Astrocyte (in vitro differentiated cells and primary cell): Measurements from ENCODE around the gene MYORG. TPM values are rescaled to one million over a fixed set of nuclear protein-coding genes. Genes with fewer than 3 reads are reported as not detected.

Source experiments
- DNase-seq: peaks from one replicate; pipeline ENCODE4 v3.0.0-alpha.2; 2010; ENCODE audit warnings: low read depth
- FAIRE-seq: peaks from 2 replicates; lab custom pipeline; 2011; peaks lifted over from hg19 to GRCh38; lab: Jason Lieb, UNC
- H2AFZ ChIP-seq: 2 replicates; pipeline ENCODE4 v1.6.0; 2012; ENCODE audit warnings: low read depth, low read length, inconsistent platforms
- H3K27ac ChIP-seq: 2 replicates; pipeline ENCODE4 v1.5.1; 2011; ENCODE audit warnings: low read depth, low read length, inconsistent platforms
- H3K27me3 ChIP-seq: 2 replicates; pipeline ENCODE4 v1.6.0; 2011; ENCODE audit warnings: low read length, inconsistent platforms; ENCODE audit not compliant: insufficient read depth
- H3K36me3 ChIP-seq: 2 replicates; pipeline ENCODE4 v1.5.1; 2011; ENCODE audit warnings: low read length, inconsistent platforms; ENCODE audit not compliant: insufficient read depth
- H3K4me1 ChIP-seq: 2 replicates; pipeline ENCODE4 v1.5.1; 2011; ENCODE audit warnings: low read length, inconsistent platforms; ENCODE audit not compliant: insufficient read depth
- H3K4me2 ChIP-seq: 2 replicates; pipeline ENCODE4 v1.6.0; 2012; ENCODE audit warnings: low read length, inconsistent platforms
- H3K4me3 ChIP-seq: 2 replicates; pipeline ENCODE4 v1.5.1; 2011; ENCODE audit warnings: low read depth, mild to moderate bottlenecking, low read length, inconsistent platforms; ENCODE audit not compliant: insufficient read depth
- H3K79me2 ChIP-seq: 2 replicates; pipeline ENCODE4 v1.6.0; 2012; ENCODE audit warnings: mild to moderate bottlenecking, low read length, inconsistent platforms; ENCODE audit not compliant: insufficient read depth
- H3K9ac ChIP-seq: 2 replicates; pipeline ENCODE4 v1.6.0; 2012; ENCODE audit warnings: mild to moderate bottlenecking, low read length, inconsistent platforms
- H3K9me3 ChIP-seq: 2 replicates; pipeline ENCODE4 v1.5.1; 2012; ENCODE audit warnings: low read depth, mild to moderate bottlenecking, low read length, inconsistent platforms; ENCODE audit not compliant: insufficient read depth
- H4K20me1 ChIP-seq: 2 replicates; pipeline ENCODE4 v1.6.0; 2012; ENCODE audit warnings: low read length, inconsistent platforms; ENCODE audit not compliant: insufficient read depth
- H3K27ac Mint-ChIP-seq: one replicate; pipeline ENCODE4 v1.8.0; 2021; ENCODE audit warnings: mild to moderate bottlenecking, mixed read lengths; ENCODE audit not compliant: unreplicated experiment
- H3K27me3 Mint-ChIP-seq: one replicate; pipeline ENCODE4 v1.8.0; 2021; ENCODE audit warnings: low read depth, mixed read lengths; ENCODE audit not compliant: unreplicated experiment
- H3K36me3 Mint-ChIP-seq: one replicate; pipeline ENCODE4 v1.8.0; 2021; ENCODE audit warnings: low read depth, mixed read lengths; ENCODE audit not compliant: unreplicated experiment
- H3K4me1 Mint-ChIP-seq: one replicate; pipeline ENCODE4 v1.8.0; 2021; ENCODE audit warnings: low read depth, mixed read lengths; ENCODE audit not compliant: unreplicated experiment
- H3K4me3 Mint-ChIP-seq: one replicate; pipeline ENCODE4 v1.8.0; 2021; ENCODE audit warnings: mild to moderate bottlenecking, moderate library complexity, mixed read lengths; ENCODE audit not compliant: unreplicated experiment
- H3K9me3 Mint-ChIP-seq: one replicate; pipeline ENCODE4 v1.8.0; 2021; ENCODE audit warnings: mild to moderate bottlenecking, mixed read lengths; ENCODE audit not compliant: unreplicated experiment
- EZH2 ChIP-seq: IDR thresholded peaks from 2 replicates; pipeline ENCODE4 v1.6.1; 2012; ENCODE audit warnings: mild to moderate bottlenecking, low read length, inconsistent platforms; ENCODE audit not compliant: insufficient read depth
- total RNA-seq: library from RNA; stranded (reverse); gene quantifications from 2 replicates; pipeline ENCODE4 v1.2.1, GENCODE V29; 2021
- TF ChIP-seq, protein P1 (sequence below): IDR thresholded peaks from 2 replicates; pipeline ENCODE4 v1.5.1; 2011; ENCODE audit warnings: low read depth, mild to moderate bottlenecking, inconsistent platforms, low read length, moderate library complexity; ENCODE audit not compliant: insufficient read depth

Gene MYORG
- total RNA-seq, 1 donor from 2014 or later: 6.9 TPM

DNA sequence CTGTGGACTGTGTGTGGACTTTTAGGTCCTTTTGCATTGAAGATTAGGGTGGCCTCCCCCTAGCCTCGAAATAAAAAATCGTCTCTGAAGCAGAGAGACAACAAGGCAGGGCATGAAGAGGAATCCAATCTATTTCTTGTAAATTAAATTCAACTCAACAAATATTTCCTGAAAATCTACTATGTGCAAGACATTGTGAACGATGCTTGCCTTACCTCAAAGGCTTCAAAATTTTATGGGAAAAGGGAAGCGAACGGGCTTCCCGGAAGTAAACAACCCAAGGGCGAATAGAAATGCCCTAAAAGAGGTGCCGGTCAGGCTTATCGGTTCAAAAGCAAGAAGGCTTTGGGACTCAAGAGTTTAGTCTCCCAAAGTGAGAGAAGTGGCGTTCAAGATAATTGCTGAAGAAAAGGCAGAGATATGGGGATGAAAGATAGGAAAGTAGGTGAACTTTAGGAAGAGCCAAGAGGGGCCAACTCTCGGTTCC lies 48.2 kb downstream of the MYORG start:
- FAIRE-seq: no peak
- H4K20me1 ChIP-seq: peaks cover 15% of the 10 kb centered on the region
- H3K4me3 Mint-ChIP-seq: peak overlapping the region; percentile 97
- no peaks in the 10 kb centered on the region for H3K9me3 Mint-ChIP-seq
- H3K27me3 Mint-ChIP-seq: no peaks in the 10 kb centered on the region
- H3K36me3 Mint-ChIP-seq: no peaks in the 10 kb centered on the region
- H3K4me1 ChIP-seq: peaks cover 8% of the 10 kb centered on the region
- H2AFZ ChIP-seq: peak overlapping the region; percentile 99
- H3K27ac Mint-ChIP-seq: peak overlapping the region; percentile 85
- peaks cover 40% of the 10 kb centered on the region for H3K79me2 ChIP-seq
- H3K36me3 ChIP-seq: no peaks in the 10 kb centered on the region
- no peaks in the 10 kb centered on the region for H3K9me3 ChIP-seq
- no peaks in the 10 kb centered on the region for H3K27me3 ChIP-seq
- TF ChIP-seq EZH2: no peak
- TF ChIP-seq, protein P1, sequence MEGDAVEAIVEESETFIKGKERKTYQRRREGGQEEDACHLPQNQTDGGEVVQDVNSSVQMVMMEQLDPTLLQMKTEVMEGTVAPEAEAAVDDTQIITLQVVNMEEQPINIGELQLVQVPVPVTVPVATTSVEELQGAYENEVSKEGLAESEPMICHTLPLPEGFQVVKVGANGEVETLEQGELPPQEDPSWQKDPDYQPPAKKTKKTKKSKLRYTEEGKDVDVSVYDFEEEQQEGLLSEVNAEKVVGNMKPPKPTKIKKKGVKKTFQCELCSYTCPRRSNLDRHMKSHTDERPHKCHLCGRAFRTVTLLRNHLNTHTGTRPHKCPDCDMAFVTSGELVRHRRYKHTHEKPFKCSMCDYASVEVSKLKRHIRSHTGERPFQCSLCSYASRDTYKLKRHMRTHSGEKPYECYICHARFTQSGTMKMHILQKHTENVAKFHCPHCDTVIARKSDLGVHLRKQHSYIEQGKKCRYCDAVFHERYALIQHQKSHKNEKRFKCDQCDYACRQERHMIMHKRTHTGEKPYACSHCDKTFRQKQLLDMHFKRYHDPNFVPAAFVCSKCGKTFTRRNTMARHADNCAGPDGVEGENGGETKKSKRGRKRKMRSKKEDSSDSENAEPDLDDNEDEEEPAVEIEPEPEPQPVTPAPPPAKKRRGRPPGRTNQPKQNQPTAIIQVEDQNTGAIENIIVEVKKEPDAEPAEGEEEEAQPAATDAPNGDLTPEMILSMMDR: no peak
- no peak for DNase-seq
- peak overlapping the region; percentile 87 for H3K4me2 ChIP-seq
- H3K4me3 ChIP-seq: peak overlapping the region; percentile 87
- peaks cover 7% of the 10 kb centered on the region for H3K4me1 Mint-ChIP-seq
- peak overlapping the region; percentile 86 for H3K27ac ChIP-seq
- peak overlapping the region; percentile 88 for H3K9ac ChIP-seq

DNA sequence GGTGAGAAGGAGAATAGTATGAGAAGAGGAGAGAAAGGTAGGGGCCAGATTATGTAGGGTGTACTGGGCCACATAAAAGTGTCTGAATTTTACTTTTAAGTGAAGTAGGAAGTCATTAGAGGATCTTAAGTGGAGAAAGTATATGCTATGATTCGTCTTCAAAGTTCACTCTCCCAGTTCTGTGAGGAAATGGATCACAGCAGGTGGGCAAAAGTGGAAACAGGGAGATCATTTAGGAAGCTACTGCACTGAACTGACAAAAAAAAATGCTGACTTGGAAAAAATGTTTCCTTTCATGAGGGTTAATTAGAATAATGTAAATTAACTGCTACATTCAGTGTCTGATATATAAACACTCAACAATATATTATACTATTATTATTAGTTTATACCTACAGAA lies 50.0 kb downstream of the MYORG start:
- no peaks in the 10 kb centered on the region for H3K9me3 ChIP-seq

More for the DNA sequence above, 50.0 kb downstream of the MYORG start:
- H3K36me3 ChIP-seq: no peaks in the 10 kb centered on the region
- H3K4me1 Mint-ChIP-seq: peaks cover 2% of the 10 kb centered on the region
- H3K27ac Mint-ChIP-seq: no peak overlapping the region
- DNase-seq: no peak
- H3K27ac ChIP-seq: no peak overlapping the region
- H3K9me3 Mint-ChIP-seq: no peaks in the 10 kb centered on the region
- peaks cover 32% of the 10 kb centered on the region for H3K79me2 ChIP-seq
- H3K4me3 ChIP-seq: no peak overlapping the region
- H3K27me3 Mint-ChIP-seq: no peaks in the 10 kb centered on the region
- no peak overlapping the region for H3K4me2 ChIP-seq
- peaks cover 8% of the 10 kb centered on the region for H3K4me1 ChIP-seq
- TF ChIP-seq EZH2: no peak
- TF ChIP-seq, protein P1: no peak
- H3K4me3 Mint-ChIP-seq: no peak overlapping the region
- no peak overlapping the region for H3K9ac ChIP-seq
- H4K20me1 ChIP-seq: no peaks in the 10 kb centered on the region
- no peaks in the 10 kb centered on the region for H3K36me3 Mint-ChIP-seq
- H2AFZ ChIP-seq: no peak overlapping the region
- H3K27me3 ChIP-seq: no peaks in the 10 kb centered on the region
- FAIRE-seq: no peak
